HG03565 (cell line): ENCODE results near the gene DOK1.

Source experiments
- ATAC-seq: cut with Tn5 transposase; IDR thresholded peaks from one replicate; pipeline ENCODE4 v1.9.1; 2021; ENCODE audit warnings: mild to moderate bottlenecking, moderate library complexity; ENCODE audit not compliant: unreplicated experiment

Gene DOK1

DNA sequence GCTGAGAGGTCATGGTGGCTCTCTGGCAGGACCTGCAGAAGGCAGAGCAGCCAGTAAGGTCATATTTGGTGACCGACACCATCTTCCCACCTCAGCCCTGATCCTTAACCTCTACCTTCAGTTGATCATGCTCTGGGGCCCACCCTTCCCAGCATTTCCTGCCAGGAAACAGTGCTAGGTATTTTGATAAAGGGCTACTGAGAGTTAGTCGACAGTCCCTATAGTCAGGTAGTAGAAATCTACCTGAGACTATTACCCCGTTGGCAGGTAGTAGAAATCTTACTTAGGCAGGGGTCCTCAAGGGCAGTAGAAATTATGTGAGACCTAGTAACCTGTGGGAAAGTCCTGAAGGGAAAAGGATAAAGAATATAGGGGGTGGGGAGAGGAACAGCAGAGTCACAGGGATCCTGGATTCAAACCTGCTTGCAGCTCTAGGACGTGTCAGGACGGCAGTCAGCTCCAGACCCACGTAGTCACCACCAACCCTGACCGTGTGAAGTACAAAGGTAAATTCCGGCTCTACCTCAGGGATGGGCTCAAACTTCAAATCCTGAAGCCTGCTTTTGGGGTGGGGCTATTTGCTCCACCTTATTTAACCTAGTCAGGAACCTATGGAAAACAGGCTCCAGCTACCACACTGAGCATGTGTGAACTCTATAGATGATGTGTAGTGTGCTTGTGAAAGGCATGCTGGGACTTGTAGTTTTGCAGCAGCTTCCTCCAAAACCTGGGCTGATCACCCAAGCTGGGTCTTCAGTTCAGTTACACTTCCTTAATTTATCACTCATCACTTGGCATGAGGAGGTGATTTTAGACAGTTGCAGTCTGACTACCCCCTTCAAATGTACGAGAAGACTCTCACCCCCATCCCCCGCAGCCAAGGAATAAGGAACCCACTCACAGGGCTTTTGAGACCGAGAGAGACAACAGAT, 28.5 kb upstream of the DOK1 start, which contains the start of gene DQX1:
Gene DQX1, minus strand, starts transcription at position 515 of the 932 bp plus-strand sequence. Its CDS starts 502 bp downstream, at position 13.
- peak; percentile 22 for ATAC-seq

DNA sequence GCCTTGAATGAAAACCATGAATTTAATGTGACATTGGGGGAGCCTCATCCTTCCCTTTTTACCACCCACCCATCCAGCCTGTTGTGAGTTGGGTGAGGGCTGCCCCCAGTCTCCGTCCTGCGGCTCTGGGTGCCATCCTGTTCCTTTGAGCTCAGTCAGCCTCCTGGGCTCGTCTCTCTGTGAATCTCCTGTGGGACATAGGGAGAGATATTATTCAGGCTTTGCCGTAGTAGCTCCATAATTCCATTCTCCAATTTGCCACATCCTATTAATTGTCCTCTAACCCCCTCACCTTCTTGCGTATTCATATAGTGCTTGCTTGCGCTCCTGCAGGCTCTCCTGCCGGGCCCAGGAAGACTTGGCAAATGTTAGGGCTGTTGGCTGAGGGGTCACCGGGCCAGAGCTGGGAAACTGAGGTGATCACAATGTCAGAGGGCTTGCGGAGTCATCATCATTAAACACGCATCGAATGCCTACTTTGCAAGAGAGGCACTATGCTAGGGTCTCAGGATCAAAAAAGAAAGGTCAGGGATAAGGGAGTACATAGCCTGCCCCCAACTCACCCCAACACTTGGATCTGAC, 27.8 kb upstream of the DOK1 start:
- ATAC-seq: no peak

DNA sequence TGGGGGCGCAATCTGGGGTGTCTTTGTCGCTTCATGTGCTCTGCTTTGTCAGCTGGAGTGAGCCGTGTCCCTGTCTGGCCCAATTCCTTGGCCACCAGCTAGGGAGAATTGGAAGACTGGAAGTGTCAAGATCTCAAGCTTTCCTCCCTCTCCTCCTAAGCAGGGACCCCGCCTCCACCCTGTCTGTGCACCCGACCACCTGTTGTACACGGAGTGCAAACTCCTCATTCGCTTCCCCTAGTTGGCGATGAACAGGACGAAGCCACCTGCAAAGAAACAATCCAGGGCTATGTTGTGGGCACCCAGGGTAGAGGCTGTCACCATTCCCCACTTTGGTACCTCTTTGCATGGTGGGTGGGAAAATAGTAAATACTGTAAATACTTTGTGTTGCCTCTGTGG, 26.8 kb upstream of the DOK1 start:
- ATAC-seq: no peak

DNA sequence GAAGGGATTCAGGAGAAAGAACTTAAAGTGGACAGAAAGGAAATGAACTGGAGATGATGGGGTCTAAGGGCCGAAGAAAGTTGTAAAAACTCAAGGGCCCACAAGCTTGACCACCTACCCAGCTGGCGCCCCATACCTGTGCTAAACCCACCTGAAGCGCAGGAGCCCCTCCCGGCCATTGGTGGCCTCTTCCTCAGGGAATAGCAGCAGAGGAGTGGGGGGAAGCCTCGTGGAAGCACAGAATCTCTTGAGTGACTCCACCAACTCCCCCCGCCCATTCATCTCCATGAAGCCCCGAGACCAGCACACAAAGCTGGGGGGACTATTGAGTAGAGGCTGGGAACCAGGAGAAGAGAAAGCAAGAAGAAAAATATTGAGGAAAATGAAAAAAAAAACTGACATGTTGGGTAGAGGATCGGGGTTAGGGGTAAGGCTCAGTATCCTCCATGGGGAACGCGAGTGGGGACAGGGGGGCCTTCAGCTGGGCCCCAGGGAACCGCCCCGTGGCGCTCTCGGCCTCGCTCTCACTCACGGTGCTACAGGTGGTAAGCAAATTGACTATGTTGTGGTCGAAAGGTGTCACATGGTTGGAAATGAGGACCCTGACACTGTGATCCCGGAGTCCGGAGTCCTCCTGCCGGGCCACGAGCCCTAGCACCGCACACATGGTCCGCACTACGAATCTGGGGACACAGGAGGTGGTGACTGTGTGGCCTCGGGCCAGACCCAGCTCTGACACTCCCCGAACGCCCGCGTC, 25.7 kb upstream of the DOK1 start:
- peak; percentile 6 for ATAC-seq

DNA sequence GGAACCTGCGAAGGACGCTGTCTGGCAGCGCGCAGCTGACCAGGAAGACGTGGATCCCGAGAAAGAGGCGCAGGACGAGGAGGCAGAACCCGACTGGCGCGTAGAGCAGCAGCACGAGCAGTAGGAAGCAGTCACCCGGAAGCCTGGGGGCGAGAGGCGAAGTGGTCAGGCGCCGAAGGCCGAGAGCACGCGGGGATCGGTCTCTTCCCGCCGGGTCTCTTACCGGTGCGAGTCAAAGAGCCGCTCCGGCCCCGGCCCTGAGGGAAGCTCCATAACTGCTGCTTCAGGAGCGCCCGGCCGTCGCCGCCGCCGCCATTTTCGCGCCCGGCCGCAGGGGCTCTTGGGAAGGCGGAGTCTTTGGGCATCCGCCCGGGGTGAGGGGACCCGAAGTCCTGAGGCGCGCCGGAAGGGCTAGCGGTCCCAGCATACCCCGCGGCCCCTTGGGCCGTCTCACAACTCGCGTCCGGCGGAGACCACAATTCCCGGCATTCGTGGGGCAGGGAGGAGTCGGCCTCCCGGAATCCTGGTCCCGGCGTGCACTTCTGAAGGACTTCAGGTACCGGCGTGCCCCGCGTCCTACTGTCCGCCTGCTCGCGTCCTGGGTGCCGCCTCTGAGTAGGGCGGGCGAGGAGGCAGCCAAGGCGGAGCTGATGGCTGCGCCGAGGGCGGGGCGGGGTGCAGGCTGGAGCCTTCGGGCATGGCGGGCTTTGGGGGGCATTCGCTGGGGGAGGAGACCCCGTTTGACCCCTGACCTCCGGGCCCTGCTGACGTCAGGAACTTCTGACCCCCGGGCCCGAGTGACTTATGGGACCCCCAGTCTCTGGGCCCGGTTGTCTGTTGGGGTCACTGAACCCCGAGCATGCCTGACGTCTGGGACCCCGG, 24.9 kb upstream of the DOK1 start, which contains the start of the genes AUP1 and HTRA2:
Gene AUP1, minus strand, starts transcription at position 350 of the 882 bp plus-strand sequence. Its CDS starts 77 bp downstream, at position 273.
Gene HTRA2, plus strand, starts transcription at position 577 of the 882 bp plus-strand sequence. Its CDS starts 74 bp downstream, at position 651.
- ATAC-seq: peak; percentile 64

DNA sequence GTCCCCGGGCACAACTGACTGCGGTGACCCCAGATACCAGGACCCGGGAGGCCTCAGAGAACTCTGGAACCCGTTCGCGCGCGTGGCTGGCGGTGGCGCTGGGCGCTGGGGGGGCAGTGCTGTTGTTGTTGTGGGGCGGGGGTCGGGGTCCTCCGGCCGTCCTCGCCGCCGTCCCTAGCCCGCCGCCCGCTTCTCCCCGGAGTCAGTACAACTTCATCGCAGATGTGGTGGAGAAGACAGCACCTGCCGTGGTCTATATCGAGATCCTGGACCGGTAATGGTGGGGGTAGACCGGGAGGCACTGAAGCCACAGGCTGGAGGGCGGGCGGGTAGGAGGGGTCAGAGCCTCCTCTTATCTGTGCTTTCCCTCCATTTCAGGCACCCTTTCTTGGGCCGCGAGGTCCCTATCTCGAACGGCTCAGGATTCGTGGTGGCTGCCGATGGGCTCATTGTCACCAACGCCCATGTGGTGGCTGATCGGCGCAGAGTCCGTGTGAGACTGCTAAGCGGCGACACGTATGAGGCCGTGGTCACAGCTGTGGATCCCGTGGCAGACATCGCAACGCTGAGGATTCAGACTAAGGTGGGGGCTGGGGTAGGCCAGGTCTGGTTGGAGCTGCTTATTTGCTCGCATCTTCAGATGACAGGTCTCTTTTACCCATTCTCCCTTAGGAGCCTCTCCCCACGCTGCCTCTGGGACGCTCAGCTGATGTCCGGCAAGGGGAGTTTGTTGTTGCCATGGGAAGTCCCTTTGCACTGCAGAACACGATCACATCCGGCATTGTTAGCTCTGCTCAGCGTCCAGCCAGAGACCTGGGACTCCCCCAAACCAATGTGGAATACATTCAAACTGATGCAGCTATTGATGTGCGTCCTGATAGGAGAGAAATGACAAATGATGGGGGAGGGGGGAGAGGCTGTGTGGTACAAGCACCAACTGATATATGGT, 24.0 kb upstream of the DOK1 start:
- ATAC-seq: peak; percentile 26

DNA sequence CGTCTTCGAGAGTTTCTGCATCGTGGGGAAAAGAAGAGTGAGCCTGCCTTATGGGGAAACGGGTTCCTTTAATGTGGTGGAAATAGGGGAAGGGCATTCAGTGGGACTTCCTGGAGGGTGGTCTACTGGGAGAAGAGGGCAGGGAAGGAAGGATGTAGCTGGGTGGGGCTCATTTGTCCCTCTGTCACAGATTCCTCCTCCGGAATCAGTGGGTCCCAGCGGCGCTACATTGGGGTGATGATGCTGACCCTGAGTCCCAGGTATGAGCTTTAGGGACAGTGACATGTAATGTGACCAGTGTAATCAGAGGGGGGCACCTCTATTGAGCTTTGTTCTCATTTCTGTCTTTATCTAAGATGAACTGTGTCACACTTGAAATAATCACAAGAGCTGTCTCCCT, 22.9 kb upstream of the DOK1 start:
- ATAC-seq: no peak

DNA sequence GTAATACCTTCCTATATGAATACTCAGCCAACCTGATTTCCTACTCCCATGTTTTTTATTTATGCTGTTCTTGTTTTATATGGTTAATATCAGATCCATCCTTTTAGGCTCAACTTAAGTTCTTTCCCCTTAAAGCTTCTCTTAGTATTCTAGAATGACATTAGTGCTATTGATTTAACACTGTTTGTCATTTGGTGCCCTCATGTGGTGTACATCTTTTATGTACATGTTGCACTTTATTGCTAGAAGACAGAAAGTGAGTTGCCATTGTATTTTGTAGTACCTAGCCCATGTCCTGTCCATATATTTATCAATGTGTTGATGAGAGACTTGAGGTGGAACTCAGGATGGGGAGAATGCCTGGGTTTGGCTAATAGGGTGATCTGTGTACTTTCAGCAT, 22.3 kb upstream of the DOK1 start:
- no peak for ATAC-seq

DNA sequence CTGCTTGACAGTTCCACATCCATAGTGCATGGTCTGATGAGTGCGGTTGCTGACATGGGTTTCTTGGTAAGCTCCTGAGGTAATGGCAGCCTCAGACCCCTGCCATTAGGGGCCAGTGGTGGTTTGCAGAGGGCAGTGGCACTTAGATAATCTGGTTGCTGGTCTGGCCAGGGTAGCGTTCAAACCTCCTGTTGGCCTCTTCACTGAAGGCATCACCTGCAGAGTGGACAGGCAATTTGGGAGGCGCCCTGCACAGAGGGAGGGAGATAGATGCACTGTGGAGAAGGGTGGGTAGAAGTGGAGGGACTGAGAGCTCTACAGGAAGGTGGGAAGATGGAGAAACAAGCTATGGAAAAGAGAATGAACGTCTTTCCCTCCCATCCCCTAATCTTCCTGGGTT, 21.1 kb upstream of the DOK1 start:
- no peak for ATAC-seq

DNA sequence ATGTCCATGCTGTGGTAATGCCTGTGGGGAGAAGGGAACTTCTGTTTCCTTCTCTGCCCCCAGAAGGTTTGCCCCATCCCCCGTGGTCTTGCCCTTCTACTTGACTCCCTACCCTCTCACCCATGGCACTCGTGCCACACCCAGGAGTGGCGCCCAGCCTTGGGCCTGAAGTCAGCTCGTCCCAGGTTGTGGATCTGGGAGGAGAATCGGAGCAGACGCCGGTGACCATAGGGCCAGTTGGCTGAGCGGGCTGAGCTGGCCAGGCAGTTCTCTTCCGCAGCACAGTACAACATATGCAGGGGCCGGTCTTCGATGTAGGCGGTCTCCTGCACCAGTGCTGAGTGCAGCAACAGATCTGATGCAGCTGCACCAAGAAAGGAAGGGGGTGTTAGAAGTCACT, 20.1 kb upstream of the DOK1 start:
- no peak for ATAC-seq

DNA sequence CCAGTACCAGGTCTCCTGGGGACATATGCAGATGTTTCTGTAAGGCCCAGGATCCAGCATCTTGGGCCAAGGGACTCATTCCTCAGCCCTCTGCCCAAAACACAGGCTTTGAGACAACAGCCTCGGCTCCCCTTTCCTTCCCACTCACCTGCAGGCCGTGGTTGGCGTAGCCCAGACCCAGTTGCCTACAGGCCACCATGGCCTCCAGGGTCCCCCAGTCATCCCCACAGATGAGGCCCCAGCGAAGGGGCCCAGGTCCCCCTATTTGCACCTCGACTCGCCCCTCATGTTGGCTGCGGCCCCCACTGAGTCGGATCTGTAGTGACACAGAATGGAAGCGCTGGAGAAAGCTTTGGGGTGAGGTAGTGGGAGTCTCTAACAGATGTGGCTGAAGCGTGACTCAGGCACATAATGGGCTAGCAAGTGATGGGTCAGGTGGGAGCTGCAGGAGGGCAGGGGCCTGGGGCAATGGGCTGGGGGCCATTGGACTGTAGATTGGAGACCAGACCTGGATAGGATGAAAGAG, 19.0 kb upstream of the DOK1 start:
- ATAC-seq: no peak

DNA sequence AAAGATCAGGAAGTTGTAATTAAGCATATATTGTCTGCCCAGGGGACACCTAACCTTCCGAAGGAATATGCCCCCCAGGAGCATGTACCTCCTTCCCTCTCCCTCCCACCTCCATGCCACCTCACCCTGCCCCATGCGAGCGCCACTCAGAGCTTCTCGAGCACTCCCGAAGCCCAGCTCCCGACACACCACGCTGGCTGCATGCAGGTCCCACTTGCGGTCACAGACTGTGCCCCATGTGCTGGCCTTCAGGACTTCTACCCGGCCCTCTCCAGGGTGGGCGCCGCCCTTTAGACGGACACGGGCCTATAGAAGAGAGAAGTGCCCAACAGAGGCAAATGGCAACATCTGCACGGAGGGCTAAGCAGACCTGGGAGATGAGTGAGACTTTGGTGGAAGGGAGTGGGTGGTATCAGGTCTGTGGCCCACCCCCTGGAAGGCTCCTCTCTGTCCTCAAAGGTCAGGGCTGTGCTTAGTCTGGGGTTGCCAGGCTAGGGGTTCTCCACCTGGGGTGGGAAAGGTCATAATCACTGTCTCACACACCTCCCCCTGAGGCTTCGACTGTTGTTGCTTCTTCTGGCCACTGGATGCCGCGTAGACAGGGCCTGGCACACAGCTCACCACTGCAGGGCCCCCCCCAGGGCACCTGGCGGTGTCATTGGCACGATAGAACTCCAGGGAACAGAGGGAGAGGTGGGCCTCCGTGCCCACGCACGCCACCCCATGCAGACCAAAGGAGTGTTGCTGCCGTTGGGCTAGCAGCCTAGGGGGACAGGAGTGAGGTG, 18.2 kb upstream of the DOK1 start:
- ATAC-seq: no peak

DNA sequence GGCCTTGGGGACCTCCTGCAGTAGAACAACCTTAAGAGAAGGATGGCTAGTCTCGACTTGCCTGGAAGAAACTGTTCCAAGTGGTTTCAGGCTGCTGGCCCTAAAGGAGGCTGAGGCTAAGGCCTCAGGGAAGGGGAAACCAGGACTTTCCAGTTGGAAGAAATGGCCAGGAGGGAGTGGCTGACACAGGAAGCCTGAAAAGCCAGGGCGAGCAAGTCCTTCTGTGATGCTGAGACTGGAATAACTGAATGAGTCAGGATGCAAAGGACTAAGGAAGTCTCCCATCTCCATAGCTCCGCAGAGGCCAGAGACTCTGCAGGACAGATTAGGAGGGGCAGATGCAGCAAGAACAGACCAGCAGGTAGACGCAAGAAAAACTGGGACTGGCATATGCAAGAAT, 17.4 kb upstream of the DOK1 start:
- ATAC-seq: no peak

DNA sequence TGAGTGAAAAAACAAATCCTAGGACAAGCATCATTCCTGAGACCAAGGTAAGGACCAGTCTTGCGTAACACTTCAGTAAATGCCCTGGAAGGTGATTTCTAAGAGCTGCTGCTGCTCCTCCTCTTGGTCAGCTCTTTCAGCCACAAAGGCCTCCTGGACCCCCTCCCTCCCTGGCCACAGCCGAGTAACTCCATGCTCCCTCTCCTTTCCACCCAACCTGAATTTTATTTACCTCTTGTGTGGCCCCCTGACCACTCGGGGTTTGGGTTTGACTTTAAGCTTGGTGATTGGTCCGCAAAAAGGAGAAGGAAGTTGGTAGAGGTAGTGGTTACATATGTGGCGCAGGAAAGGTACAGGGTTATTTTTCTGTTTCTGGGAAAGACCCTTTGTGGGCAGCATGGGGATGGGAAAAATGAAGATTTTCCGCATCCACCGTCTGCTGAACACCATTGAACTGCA, 15.6 kb upstream of the DOK1 start:
- peak; percentile 59 for ATAC-seq

DNA sequence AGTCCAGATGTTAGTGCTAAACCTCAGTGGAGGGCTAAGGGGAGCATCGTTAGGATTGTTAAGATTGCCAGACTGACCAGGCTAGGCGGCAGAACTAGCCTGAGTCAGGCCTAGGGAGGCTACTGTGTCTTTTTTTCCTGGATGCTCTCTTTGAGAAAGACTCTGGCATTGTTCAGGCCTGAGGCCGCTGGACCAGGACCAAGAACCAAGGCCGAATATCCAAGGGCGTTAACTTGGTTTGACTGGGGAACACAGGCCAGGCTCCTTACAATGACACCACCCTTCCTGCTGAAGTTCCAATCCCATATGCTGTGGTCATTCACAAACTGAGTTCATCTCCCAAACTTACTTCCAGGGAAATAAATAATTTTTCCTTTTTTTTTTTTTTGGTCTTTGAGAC, 14.2 kb upstream of the DOK1 start:
- ATAC-seq: no peak

DNA sequence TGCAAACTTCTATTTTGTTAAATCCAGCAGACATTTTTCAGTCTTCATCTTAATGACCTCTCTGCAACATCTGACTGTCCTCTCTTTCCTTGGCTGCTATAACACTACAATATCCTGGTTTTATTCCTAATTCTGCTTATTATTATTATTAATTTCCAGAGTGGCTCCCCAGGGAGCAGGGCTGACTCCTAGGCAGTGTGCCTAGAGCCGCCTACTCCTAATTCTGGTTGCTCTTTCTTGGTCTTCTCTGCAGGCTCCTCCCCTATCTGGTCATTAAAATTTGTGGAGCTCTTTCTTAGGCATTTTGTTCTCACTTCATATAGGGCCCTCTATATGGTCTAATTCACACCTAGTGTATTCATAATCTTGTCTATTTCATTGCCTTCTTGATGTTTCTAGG, 11.5 kb upstream of the DOK1 start:
- no peak for ATAC-seq

DNA sequence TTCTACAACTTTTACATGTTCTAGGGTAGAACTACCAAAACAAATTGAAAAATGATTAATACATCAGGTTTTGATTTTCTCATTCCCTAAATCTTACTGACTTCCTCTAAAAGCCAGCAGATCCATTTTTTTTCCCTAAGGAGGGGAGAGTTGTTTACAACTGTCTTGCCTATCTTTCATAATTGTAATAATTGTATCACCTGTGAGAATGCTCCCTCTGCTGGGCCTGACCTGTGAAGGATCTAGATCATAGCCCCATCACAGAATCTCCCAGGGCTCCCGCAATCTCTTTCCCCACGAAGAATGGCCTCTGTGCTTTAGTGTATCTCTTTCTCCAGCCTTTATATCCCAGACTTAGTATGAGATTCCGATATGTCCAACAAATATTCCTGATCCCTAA, 9.9 kb upstream of the DOK1 start:
- no peak for ATAC-seq

DNA sequence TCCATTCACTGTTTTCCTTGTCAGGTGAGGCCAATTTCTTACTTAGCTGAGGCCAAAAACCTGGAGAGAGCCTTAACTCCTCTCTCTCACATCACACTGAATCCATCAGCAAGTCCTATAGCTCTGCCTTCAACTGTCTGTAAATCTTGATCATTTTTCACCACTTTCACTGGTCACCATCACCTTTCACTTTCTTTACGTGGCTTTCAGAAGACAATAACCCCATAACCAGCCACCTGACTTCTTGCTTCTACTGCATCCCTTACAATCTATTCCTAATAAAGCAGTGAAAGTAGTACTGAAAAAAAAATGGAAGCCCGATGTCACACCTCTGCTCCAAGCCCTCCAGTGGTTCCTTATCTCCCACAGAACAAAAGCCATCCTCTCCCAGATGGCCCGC, 8.5 kb upstream of the DOK1 start:
- ATAC-seq: no peak
